OCI-LY1 (cell line): ENCODE data around the gene SBK3.

ENCODE experiments used
- H2AFZ ChIP-seq: fragments of 200-600 bp; sonication (generic), shearing (Covaris generic); 2 replicates; pipeline ENCODE4 v1.6.0; 2014; ENCODE audit warnings: antibody characterized with exemption, mild to moderate bottlenecking, low read length
- H3F3A ChIP-seq: fragments of 200-600 bp; sonication (generic), shearing (Covaris generic); 2 replicates; pipeline ENCODE4 v1.6.0; 2014; ENCODE audit warnings: mild to moderate bottlenecking, antibody characterized with exemption, low read length, moderate library complexity; ENCODE audit not compliant: insufficient read depth
- H3K27ac ChIP-seq: fragments of 200-600 bp; sonication (generic); 2 replicates; pipeline ENCODE4 v1.5.1; 2014; ENCODE audit warnings: low read length, mixed run types, mild to moderate bottlenecking, low read depth; ENCODE audit not compliant: poor library complexity, severe bottlenecking
- H3K27me3 ChIP-seq: fragments of 200-600 bp; sonication (generic); 2 replicates; pipeline ENCODE4 v1.6.0; 2014; ENCODE audit warnings: antibody characterized with exemption, mild to moderate bottlenecking, low read length, moderate library complexity; ENCODE audit not compliant: insufficient read depth
- H3K36me3 ChIP-seq: fragments of 200-600 bp; sonication (generic); 2 replicates; pipeline ENCODE4 v1.6.1; 2014; ENCODE audit warnings: mild to moderate bottlenecking, antibody characterized with exemption, low read length, moderate library complexity, mixed read lengths; ENCODE audit not compliant: insufficient read depth
- H3K4me1 ChIP-seq: fragments of 200-600 bp; sonication (generic); 2 replicates; pipeline ENCODE4 v1.5.1; 2014; ENCODE audit warnings: mild to moderate bottlenecking, low read length, moderate library complexity; ENCODE audit not compliant: insufficient read depth, severe bottlenecking
- H3K4me2 ChIP-seq: fragments of 200-600 bp; sonication (generic), shearing (Covaris generic); 2 replicates; pipeline ENCODE4 v1.6.1; 2014; ENCODE audit warnings: low read length
- H3K4me3 ChIP-seq: fragments of 200-600 bp; sonication (generic); 2 replicates; pipeline ENCODE4 v1.5.1; 2014; ENCODE audit warnings: low read length, low read depth, mild to moderate bottlenecking, mixed read lengths; ENCODE audit not compliant: poor library complexity, severe bottlenecking
- H3K79me2 ChIP-seq: fragments of 200-600 bp; shearing (Covaris generic); 2 replicates; pipeline ENCODE4 v1.6.1; 2016; ENCODE audit warnings: mixed run types, low read length, mixed read lengths; ENCODE audit not compliant: insufficient read depth
- H3K9ac ChIP-seq: fragments of 200-600 bp; sonication (generic), shearing (Covaris generic); 2 replicates; pipeline ENCODE4 v1.6.1; 2014; ENCODE audit warnings: mild to moderate bottlenecking, low read length, mixed read lengths
- H3K9me2 ChIP-seq: fragments of 200-600 bp; sonication (generic), shearing (Covaris generic); 2 replicates; pipeline ENCODE4 v1.6.1; 2014; ENCODE audit warnings: low read depth, mild to moderate bottlenecking, low read length, mixed read lengths
- H3K9me3 ChIP-seq: fragments of 200-600 bp; shearing (Covaris generic); 2 replicates; pipeline ENCODE4 v1.6.1; 2014; ENCODE audit warnings: low read length, mixed read lengths
- H4K20me1 ChIP-seq: fragments of 200-600 bp; sonication (generic), shearing (Covaris generic); 2 replicates; pipeline ENCODE4 v1.6.0; 2016; ENCODE audit warnings: mild to moderate bottlenecking, low read length; ENCODE audit not compliant: insufficient read depth
- CTCF ChIP-seq: fragments of 200-600 bp; sonication (generic), shearing (Covaris generic); IDR thresholded peaks from 2 replicates; pipeline ENCODE4 v1.5.1; 2017; ENCODE audit warnings: mild to moderate bottlenecking, antibody characterized with exemption, low read length, moderate library complexity, mixed read lengths
- EZH2 ChIP-seq: fragments of 200-600 bp; sonication (generic), shearing (Covaris generic); IDR thresholded peaks from 2 replicates; pipeline ENCODE4 v1.8.0; 2017; ENCODE audit warnings: borderline replicate concordance, mixed run types, mild to moderate bottlenecking, antibody characterized with exemption, low read length, moderate library complexity, mixed read lengths

The SBK3 gene

GRCh38 chr19:55492362-55492944 is 52.9 kb downstream of the SBK3 start:
- H3K9ac ChIP-seq: no peak overlapping the region
- no peaks in the 10 kb centered on the region for H3K9me3 ChIP-seq
- H3F3A ChIP-seq: no peaks in the 10 kb centered on the region
- no peak overlapping the region for H2AFZ ChIP-seq
- no peak overlapping the region for H3K4me3 ChIP-seq
- no peak overlapping the region for H3K27ac ChIP-seq
- no peaks in the 10 kb centered on the region for H3K79me2 ChIP-seq
- H4K20me1 ChIP-seq: no peaks in the 10 kb centered on the region
- TF ChIP-seq EZH2 (no peak), CTCF (no peak)
- H3K4me2 ChIP-seq: no peak overlapping the region
- H3K36me3 ChIP-seq: no peaks in the 10 kb centered on the region
- no peaks in the 10 kb centered on the region for H3K4me1 ChIP-seq
- H3K9me2 ChIP-seq: no peaks in the 10 kb centered on the region
- peaks cover 10% of the 10 kb centered on the region; the same call in 1 of the 2 replicates for H3K27me3 ChIP-seq

GRCh38 chr19:55491546-55492360 is 53.6 kb downstream of the SBK3 start:
- H4K20me1 ChIP-seq: no peaks in the 10 kb centered on the region

More at GRCh38 chr19:55491546-55492360, 53.6 kb downstream of the SBK3 start:
- no peaks in the 10 kb centered on the region for H3K9me3 ChIP-seq
- no peak overlapping the region for H3K9ac ChIP-seq
- H3K9me2 ChIP-seq: no peaks in the 10 kb centered on the region
- H3K4me2 ChIP-seq: no peak overlapping the region
- no peaks in the 10 kb centered on the region for H3K79me2 ChIP-seq
- H3K4me1 ChIP-seq: no peaks in the 10 kb centered on the region
- no peaks in the 10 kb centered on the region for H3F3A ChIP-seq
- H3K27ac ChIP-seq: no peak overlapping the region
- peaks cover 10% of the 10 kb centered on the region; the same call in 1 of the 2 replicates for H3K27me3 ChIP-seq
- TF ChIP-seq CTCF (no peak), EZH2 (no peak)
- no peak overlapping the region for H3K4me3 ChIP-seq
- H3K36me3 ChIP-seq: no peaks in the 10 kb centered on the region
- H2AFZ ChIP-seq: no peak overlapping the region
